Keratinocyte (primary cell): ENCODE data around the gene FZR1. TPM values are rescaled to one million over a fixed set of nuclear protein-coding genes. Genes with fewer than 3 reads are reported as not detected.

Experiments used
- DNase-seq: peaks from one replicate; pipeline ENCODE4 v3.0.0-alpha.2; 2011; ENCODE audit warnings: low read depth, missing footprints, low spot score
- FAIRE-seq: peaks from 2 replicates; lab custom pipeline; 2011; peaks lifted over from hg19 to GRCh38; lab: Jason Lieb, UNC
- H2AFZ ChIP-seq: 2 replicates; pipeline ENCODE4 v1.6.0; 2012; ENCODE audit warnings: low read length, control low read depth, inconsistent platforms; ENCODE audit not compliant: control insufficient read depth
- H3K27ac ChIP-seq: 2 replicates; pipeline ENCODE4 v1.5.1; 2011; ENCODE audit warnings: low read length; ENCODE audit not compliant: control insufficient read depth, insufficient read depth
- H3K27me3 ChIP-seq: 3 replicates; pipeline ENCODE4 v1.6.0; 2011; ENCODE audit warnings: low read length; ENCODE audit not compliant: control insufficient read depth, insufficient read depth; ENCODE audit errors: extremely low read depth
- H3K36me3 ChIP-seq, 2 experiments: 2 replicates in 1 of 2; 3 replicates in 1 of 2; pipeline ENCODE4 v1.5.1; 2011; ENCODE audit warnings: low read length in 2 of 2, mild to moderate bottlenecking in 1 of 2; ENCODE audit not compliant: control insufficient read depth in 2 of 2, insufficient read depth in 2 of 2; ENCODE audit errors: extremely low read depth in 1 of 2
- H3K4me1 ChIP-seq: 3 replicates; pipeline ENCODE4 v1.5.1; 2011; ENCODE audit warnings: low read length; ENCODE audit not compliant: control insufficient read depth, insufficient read depth; ENCODE audit errors: extremely low read depth
- H3K4me2 ChIP-seq: 3 replicates; pipeline ENCODE4 v1.6.0; 2011; ENCODE audit warnings: low read depth, low read length; ENCODE audit not compliant: control insufficient read depth, insufficient read depth; ENCODE audit errors: extremely low read depth
- H3K4me3 ChIP-seq, 3 experiments: fragments of 200-600 bp in 1 of 3; sonication (generic) in 1 of 3; 2 replicates in 2 of 3; 3 replicates in 1 of 3; pipeline ENCODE4 v1.5.1; 2011 to 2016; ENCODE audit warnings: low read length in 3 of 3, mild to moderate bottlenecking in 3 of 3, control low read depth in 2 of 3, inconsistent platforms in 1 of 3, low read depth in 1 of 3, mixed read lengths in 1 of 3, mixed run types in 1 of 3, moderate library complexity in 1 of 3; ENCODE audit not compliant: control insufficient read depth in 2 of 3, insufficient read depth in 2 of 3; ENCODE audit errors: extremely low read depth in 1 of 3
- H3K79me2 ChIP-seq: 2 replicates; pipeline ENCODE4 v1.6.0; 2012; ENCODE audit warnings: low read length; ENCODE audit not compliant: control insufficient read depth, insufficient read depth
- H3K9ac ChIP-seq: 3 replicates; pipeline ENCODE4 v1.6.0; 2011; ENCODE audit warnings: low read length; ENCODE audit not compliant: control insufficient read depth, insufficient read depth; ENCODE audit errors: extremely low read depth
- H3K9me1 ChIP-seq: 3 replicates; pipeline ENCODE4 v1.6.0; 2011; ENCODE audit warnings: low read length; ENCODE audit not compliant: control insufficient read depth, insufficient read depth; ENCODE audit errors: extremely low read depth
- H3K9me3 ChIP-seq: 2 replicates; pipeline ENCODE4 v1.5.1; 2012; ENCODE audit warnings: low read depth, low read length; ENCODE audit not compliant: control insufficient read depth
- H4K20me1 ChIP-seq: 3 replicates; pipeline ENCODE4 v1.6.0; 2011; ENCODE audit warnings: low read length; ENCODE audit not compliant: control insufficient read depth, insufficient read depth; ENCODE audit errors: extremely low read depth
- CTCF ChIP-seq, 3 experiments: IDR thresholded peaks in 1 of 3; conservative IDR thresholded peaks in 1 of 3; optimal IDR thresholded peaks in 1 of 3; 2 replicates in 2 of 3; 3 replicates in 1 of 3; pipeline versions ENCODE3 to v1.5.1; 2011; ENCODE audit warnings: low read length in 3 of 3, mild to moderate bottlenecking in 3 of 3, moderate library complexity in 2 of 3, control low read depth in 1 of 3, inconsistent platforms in 1 of 3; ENCODE audit not compliant: insufficient read depth in 2 of 3; ENCODE audit errors: extremely low read depth in 1 of 3
- EZH2 ChIP-seq: IDR thresholded peaks from one replicate; pipeline ENCODE4 v1.6.1; 2012; ENCODE audit warnings: inconsistent platforms, mild to moderate bottlenecking, low read length, moderate library complexity
- dilution Hi-C: fragments of 300-500 bp; cut with MboI; formaldehyde crosslinking; loops from one replicate; pipeline ENCODE4 v1.7.0; 2020; ENCODE audit warnings: low sequenced_read_pairs; ENCODE audit not compliant: extremely low pct_ligation_motif_present
- polyA plus RNA-seq, 5 experiments: library from polyadenylated mRNA; depleted of rRNA in 3 of 5; stranded (reverse) in 3 of 5; stranded (forward) in 1 of 5; unstranded in 1 of 5; fragments of >200 nt; gene quantifications; 1 replicate in 1 of 5; 2 replicates in 3 of 5; 3 replicates in 1 of 5; pipeline versions ENCODE4 v1.2.1 to v1.2.3, GENCODE V29; 2011 to 2012; ENCODE audit warnings: missing spikeins in 2 of 5, low read depth in 1 of 5, low replicate concordance in 1 of 5

FZR1 gene
- polyA plus RNA-seq, 1 donor (not counting 4 experiments of a cell fraction or from before 2014, with no cell fraction given) = 23.3 TPM

- DNase-seq (no peak), FAIRE-seq (no peak)
- Histone ChIP-seq H3K27ac (no peak overlapping the region), H3K9me3 (no peaks in the 10 kb centered on the region), H4K20me1 (peaks cover 33% of the 10 kb centered on the region), H2AFZ (no peak overlapping the region), H3K79me2 (peaks cover 34% of the 10 kb centered on the region), H3K9ac (no peak overlapping the region), H3K27me3 (no peaks in the 10 kb centered on the region), H3K4me2 (no peak overlapping the region), H3K9me1 (peaks cover 2% of the 10 kb centered on the region), H3K4me1 (peaks cover 16% of the 10 kb centered on the region), H3K4me3 (no peak overlapping the region), H3K36me3 (peaks cover 21 to 25% of the 10 kb centered on the region in 2 experiments)
- dilution Hi-C loops = no loop called here
- TF ChIP-seq EZH2 (no peak), CTCF (optimal IDR thresholded peaks at IDR 0.05 in 1 of 3, IDR thresholded peaks at IDR 0.05 in 1 of 3, conservative IDR thresholded peaks at IDR 0.05 in 1 of 3; ENCODE audit: extremely low read depth in 1 of 3, insufficient read depth in 2 of 3, low read length in 3 of 3) (no peak)
Measured at GRCh38 chr19:3524078-3524842, 18.1 kb downstream of the FZR1 start.

- Histone ChIP-seq H3K27me3 (no peaks in the 10 kb centered on the region), H3K27ac (no peak overlapping the region), H2AFZ (no peak overlapping the region), H3K4me1 (peaks cover 16% of the 10 kb centered on the region), H3K4me2 (no peak overlapping the region), H3K9ac (no peak overlapping the region), H3K9me3 (no peaks in the 10 kb centered on the region), H4K20me1 (peaks cover 26% of the 10 kb centered on the region), H3K4me3 (no peak overlapping the region), H3K79me2 (peaks cover 28% of the 10 kb centered on the region), H3K9me1 (peaks cover 2% of the 10 kb centered on the region), H3K36me3 (peaks cover 17 to 25% of the 10 kb centered on the region in 2 experiments)
- no peak for FAIRE-seq
- TF ChIP-seq EZH2 (no peak), CTCF (optimal IDR thresholded peaks at IDR 0.05 in 1 of 3, IDR thresholded peaks at IDR 0.05 in 1 of 3, conservative IDR thresholded peaks at IDR 0.05 in 1 of 3; ENCODE audit: extremely low read depth in 1 of 3, insufficient read depth in 2 of 3, low read length in 3 of 3) (no peak)
- dilution Hi-C loops = no loop called here
- no peak for DNase-seq
Measured at GRCh38 chr19:3524904-3525451, 18.9 kb downstream of the FZR1 start.
